8988T (cell line): Measurements from ENCODE around the gene EIPR1.

ENCODE experiments used
- DNase-seq: peaks from one replicate; pipeline ENCODE4 v3.0.0; 2011

The EIPR1 gene

DNA sequence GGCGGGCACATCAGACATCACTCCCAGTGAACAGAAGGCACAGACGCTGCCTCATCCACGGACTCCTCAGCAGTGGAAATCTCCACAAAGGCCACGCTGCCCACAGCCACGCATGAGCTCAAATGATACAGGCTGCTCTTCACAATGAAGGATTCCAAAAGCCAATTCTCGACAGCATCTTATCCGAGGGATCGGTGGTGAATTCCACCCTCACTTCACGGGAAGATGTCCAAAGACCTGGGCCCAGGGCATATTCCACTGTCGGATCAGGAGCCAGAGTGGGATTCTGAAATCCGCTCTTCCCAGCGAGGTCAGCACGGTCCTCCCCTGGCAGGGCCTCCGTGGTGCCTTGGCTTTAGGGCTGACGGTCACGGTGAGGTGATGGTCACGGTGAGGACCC is 55.8 kb downstream of the EIPR1 start:
- no peak for DNase-seq

DNA sequence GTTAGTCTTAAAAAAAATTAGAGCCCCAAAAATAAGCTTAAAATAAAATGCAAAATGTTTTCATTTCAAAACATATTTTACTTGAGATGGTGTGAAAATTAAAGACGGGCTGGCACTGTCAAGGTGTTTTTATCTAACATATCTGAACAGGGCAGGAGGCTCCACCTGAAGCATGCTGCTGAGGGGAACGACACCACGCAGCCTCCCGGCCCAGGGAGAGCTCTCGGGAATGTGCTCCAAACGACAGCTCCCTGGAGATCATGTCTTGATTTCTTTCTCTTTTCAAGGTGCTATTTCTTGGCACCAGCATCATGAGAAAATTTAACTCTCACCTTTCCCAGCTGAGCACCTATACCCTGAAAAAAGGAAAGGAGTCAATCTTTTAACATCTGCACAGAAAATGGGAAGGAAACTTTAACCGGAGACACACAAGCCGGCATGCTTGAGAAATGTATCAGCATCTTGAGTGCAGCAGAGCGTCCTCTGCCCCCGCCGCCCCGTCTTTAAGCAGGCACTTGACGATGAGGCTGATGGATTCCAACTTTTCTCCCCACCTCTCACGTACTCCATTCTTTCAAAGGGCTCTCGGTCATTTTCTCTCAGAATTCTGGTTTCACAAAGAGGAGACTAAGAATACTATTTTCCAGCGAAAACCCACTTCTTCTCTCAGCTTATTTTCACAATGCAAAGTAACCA is 56.6 kb downstream of the EIPR1 start:
- no peak for DNase-seq

DNA sequence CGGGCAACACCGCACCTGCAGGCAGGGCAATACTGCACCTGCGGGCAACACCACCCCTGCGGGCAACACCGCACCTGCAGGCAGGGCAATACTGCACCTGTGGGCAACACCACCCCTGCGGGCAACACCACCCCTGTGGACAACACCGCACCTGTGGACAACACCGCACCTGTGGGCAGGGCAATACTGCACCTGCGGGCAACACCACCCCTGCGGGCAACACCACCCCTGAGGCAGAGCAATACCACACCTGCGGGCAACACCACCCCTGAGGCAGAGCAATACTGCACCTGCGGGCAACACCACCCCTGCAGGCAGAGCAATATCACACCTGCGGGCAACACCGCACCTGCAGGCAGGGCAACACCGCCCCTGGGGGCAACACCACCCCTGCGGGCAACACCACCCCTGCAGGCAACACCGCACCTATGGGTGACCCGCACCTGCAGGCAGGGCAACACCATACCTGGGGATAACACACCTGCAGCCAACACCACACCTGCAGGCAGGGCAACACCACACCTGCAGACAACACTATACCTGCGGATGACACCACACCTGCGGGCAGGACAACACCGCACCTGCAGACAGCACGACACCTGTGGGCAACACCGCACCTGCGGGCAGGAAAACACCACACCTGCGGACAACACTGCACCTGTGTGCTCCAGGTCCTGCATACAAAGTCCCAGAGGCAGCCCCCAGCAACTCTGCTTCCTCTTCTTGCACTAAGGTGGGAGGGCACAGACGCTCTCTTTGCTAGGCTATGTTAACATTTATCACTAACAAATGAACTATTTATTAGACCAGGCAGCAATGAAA is 57.7 kb downstream of the EIPR1 start:
- DNase-seq = no peak

DNA sequence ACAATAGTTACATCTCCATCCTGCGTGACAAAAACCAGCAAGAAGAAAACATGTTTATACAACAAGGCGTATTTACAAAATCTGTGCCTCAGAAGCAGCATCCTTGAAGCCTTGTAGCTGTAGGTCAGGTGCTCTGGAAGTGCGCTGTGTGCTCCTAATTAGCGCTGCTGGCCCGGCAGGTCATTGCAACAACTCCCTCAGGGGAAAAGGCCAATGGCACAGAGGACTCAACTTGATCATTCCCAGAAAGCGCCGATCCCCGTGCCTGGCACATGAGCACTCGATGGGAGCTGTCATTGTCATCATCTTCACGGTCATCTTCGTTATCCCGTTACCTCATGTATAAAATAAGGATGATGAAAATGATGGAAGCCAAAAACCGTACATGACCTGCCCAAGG is 58.5 kb downstream of the EIPR1 start:
- no peak for DNase-seq

DNA sequence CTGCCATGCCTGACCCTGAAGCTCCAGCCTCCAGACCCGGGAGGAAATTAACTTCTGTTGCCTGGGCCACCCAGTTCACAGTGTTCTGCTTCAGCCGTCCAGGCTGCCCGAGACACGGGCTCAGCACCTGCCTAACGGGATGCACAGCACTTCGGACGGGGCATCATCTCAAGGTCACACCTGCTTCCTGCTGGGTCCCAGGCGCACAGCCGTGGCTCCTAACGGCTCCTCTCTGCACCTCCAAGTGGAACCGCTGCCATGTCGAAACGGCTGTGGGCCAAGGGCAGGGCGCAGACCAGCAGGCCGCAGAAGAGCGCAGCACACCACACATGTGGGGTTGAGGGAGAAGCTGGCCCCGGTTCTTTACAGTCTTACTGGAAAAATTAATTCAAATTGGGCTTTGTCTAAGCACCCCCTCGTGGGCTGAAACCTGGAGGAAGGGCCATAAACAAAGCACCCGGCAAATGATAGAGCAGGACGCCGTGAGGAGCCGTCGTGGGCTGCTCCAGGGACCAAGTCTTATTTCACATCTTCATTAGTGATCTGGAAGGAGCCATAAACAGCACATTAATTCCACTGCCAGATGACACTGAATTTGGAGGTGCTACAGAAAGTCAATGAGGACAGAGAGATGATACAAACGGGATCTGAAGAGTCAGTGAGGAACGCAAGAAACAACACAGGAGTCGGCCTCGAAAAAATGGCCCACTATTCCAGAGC is 59.6 kb downstream of the EIPR1 start:
- no peak for DNase-seq

DNA sequence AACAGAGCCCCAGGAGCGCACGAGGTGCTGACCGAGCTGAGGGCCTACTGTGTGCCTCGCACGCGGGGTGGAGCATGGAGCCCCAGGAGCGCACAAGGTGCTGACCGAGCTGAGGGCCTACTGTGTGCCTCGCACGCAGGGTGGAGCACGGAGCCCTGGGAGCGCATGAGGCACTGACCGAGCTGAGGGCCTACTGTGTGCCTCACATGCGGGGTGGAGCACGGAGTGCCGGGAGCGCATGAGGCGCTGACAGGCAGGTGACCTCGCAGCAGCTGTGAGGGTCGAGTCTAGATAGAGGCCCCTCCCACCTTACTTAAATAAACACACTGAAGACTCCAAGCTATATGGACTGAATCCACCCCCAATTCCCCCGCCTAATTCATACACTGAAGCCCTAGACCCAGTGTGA is 60.3 kb downstream of the EIPR1 start:
- no peak for DNase-seq

DNA sequence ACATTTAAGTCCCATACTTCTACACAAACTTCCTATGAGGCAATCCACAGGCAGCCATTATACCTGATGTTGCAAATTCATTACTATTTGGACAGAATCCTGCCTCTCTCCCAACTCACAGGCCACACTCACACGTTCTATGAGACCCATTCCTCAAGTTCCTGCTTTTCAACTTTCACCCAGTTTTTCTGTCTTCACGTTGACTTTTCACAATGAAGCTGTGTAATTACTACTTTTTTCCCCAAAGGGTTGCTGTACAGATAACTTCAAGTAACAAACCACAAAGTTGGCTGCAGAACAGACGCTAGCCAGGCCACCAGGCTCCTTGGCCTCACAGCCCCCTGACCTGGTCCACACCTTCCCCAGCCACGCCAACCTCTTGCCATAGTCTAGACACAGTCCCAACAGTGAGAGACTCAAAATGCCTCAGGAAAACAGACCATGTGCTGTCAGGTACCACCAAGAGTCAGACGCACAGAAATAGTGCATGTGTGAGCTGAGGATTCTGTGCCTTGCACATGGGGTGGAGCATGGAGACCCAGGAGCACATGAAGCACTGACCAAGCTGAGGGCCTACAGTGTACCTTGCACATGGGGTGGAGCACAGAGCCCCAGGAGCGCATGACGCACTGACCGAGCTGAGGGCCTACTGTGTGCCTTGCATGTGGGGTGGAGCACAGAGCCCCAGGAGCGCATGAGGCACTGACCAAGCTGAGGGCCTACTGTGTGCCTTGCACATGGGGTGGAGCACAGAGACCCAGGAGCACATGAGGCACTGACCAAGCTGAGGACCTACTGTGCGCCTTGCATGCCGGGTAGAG is 61.0 kb downstream of the EIPR1 start:
- DNase-seq = no peak

DNA sequence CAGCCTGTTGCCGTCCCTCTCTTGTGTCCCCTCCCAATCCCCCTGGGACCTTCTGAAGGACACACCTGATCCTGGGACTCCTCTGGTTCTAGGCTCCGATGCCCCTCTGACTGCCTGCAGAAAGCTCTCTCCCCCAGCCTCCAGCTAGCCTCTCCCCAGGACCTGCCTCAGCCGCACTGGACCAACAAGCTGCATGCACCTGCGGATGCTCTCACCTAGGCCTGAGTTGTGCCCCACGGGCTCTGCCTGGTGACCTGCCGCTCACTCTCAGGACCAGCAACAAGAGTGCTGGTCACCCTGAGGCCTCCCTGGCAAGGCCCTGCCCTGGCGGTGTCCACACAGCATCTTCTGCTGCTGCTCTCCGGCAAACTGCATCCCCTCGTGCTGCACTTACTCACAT is 63.0 kb downstream of the EIPR1 start:
- DNase-seq = no peak

DNA sequence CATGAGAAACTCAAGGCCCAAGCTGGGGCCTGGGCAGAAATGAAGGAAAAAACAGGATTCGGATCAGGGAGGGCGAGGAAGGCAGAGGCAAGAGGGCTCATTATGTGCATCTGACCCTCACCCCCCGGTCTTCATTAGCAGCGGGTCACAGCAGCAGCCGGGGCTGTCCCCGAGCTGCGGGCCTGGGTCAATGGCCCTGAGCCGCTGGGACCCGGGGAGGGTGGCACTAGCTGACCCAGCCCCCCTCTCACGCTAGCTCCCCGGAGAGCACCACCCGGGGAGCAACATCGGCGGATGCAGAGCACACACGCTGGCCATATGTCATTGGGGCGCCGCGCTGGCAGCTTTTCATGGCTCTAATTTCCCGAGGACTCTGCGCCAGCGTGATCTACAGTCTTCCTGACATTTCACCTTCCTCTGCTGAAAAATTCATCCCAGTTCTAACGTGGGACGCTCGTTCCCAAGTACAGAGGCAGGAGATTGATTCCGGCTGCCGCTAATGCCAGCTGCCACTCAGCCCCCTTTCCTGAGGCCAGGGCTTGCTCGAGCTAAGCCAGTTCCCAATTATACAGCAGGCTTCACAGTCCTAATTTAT is 63.7 kb downstream of the EIPR1 start:
- DNase-seq = no peak

DNA sequence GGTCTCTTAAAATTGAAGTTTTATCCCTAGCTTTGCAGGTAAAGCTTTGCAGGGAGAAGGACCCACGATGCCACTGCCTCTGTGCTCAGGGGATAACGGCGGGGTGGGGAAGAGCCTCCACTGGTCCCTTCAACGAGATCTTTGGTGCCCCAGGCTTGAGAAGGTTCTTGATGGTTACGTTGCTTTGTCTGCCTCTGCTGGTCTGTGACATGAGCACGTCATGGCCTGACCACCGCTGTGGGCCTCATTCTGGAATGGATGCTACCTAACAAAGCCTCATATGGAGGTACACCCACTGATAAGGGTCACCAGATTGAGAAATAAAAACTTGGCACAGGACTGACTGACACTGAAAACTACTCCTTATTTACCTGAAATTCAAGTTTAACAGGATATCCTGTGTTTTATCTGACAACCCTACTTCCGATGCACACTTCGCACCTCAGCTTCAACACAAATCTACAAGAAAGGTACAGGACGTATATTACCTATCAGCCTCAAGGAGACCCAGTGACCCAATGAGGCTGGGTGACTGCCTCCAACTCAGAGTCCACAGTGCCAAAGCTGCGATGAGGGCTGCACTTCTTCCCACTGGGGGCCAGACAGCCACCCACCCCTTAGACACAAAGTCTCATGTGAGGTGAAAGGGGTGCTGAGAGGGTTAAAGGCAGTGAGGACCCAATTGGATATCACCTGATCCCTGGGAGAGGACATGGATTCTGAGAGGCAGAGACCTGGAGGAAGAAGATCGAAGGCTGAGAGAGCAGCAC is 64.9 kb downstream of the EIPR1 start:
- no peak for DNase-seq

DNA sequence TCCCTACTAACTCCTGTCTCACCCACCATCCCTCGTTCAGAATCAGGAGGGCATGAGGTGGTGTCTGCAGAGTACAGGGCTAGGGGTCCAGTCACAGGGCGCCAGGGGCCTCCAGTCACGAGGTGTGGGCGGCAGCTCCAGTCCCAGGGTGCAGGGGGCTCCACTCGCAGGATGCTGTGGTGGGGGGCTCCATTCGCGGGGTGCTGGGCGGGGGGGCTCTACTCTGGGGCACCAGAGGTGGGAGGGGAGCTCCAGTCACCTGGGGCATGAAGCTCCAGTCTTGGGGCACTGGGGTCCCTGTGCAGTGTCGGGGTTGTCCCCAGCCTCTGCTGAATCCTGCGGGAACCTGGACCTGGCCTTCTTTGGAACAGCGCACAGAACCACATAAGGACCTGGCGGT is 66.0 kb downstream of the EIPR1 start:
- no peak for DNase-seq

DNA sequence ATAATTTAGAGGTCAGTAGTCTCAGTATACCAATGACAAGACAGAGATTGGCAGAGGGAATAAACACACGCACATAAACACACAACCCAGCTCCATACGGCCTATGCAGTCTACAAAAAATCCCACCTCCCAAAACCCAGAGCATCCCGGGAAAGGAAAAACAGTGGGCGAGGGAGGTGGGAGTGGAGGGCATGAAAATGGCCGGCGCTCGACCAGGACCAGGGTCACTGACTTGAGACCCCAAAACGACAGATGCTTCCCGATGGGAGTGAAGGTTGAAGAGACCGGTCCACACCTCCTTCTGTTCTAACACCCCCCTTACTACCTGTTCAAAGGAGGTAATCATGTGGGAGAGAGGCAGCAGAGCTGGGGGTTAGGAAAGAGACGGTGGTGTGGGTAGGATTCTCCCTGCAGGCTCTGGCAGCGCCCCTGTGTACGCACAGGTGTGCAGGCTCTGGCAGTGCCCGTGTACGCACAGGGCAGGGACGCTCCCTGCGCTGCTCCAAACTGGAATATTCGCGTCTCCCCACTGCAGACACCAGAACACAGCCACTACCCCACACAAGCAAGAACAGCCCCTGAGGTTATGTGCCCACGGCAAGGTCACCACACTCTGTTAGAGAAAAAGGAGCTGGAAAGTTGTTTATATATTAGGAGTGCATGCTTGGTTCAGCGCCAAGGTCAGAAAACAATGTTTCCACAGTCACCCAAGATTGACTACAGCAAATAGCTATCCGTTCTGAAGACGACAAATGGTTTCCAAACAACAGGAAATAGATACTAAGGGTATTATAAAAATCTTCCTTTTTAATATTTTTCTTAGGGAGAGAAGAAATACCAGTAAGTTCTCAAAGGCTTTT is 67.9 kb downstream of the EIPR1 start:
- DNase-seq = no peak

DNA sequence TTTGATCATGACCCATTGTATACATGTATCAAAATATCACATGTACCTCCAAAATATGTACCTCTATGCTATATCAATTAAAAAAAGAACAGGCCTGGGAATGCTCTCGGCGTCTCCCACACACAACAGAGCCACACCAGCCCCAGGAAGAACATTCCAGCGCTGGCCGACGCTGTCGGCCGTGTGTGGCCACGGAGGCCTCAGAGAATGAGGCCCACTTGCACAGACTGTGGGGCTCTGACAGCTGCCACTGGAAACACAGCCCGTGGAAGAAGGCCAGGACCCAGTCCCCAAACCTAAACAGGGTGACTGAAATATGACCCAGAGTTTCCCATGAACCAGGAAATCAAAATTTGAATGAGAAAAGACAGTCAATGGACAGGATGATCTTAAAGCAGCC is 69.7 kb downstream of the EIPR1 start:
- no peak for DNase-seq

DNA sequence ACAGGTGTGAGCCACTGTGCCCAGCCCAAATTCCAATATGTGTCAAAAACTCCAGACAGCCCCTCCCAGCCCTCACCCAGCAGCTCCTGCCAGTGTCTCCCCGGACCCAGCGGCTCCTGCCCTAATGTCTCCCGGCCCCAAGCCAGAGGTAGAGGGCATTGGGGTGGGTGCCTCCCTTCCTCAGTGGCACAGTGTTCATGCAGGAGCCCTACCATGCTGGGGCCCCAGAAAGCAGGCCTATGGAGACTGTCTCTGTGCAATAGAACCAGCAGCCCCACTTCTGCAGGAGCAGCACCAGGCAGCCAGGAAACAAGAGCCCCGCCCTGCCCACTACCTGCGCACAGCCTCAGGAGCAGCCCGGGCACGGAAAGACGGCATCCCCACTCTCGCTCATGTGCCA is 70.4 kb downstream of the EIPR1 start:
- DNase-seq = no peak

DNA sequence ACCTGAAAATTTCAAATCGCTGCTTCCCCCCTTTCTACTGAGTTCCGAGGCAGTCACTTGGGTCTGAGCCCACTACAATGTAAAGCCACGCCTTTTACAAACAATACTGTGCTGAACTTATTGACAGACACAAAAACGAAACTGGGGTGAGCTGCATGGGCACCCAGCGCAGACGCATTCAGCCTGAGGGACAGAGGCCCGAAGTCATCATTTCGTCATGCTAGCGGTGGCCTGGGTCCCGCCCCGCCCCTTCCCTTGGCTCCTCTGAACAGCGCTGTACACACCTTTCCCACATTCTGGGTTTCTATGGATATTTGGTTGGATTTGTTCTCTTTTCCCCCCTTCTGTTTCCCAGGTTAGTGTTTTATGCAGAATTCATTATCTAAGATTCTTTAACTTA is 71.7 kb downstream of the EIPR1 start:
- no peak for DNase-seq

DNA sequence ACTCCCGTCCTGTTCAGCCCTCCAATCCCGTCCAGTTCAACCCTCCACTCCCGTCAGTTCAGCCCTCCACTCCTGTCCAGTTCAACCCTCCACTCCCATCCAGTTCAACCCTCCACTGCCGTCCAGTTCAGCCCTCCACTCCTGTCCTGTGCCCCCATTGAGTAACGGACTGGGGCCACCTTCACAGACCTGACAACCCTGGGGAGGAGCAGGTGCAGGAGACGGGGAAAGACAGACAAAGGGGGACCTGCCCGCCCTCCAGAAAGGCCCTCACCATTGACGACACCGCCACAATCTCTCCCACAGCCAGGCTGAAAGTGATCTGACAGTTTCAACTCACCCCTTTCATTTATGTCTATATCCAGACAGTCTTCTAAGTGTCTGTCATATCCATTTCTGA is 72.2 kb downstream of the EIPR1 start:
- DNase-seq = no peak

DNA sequence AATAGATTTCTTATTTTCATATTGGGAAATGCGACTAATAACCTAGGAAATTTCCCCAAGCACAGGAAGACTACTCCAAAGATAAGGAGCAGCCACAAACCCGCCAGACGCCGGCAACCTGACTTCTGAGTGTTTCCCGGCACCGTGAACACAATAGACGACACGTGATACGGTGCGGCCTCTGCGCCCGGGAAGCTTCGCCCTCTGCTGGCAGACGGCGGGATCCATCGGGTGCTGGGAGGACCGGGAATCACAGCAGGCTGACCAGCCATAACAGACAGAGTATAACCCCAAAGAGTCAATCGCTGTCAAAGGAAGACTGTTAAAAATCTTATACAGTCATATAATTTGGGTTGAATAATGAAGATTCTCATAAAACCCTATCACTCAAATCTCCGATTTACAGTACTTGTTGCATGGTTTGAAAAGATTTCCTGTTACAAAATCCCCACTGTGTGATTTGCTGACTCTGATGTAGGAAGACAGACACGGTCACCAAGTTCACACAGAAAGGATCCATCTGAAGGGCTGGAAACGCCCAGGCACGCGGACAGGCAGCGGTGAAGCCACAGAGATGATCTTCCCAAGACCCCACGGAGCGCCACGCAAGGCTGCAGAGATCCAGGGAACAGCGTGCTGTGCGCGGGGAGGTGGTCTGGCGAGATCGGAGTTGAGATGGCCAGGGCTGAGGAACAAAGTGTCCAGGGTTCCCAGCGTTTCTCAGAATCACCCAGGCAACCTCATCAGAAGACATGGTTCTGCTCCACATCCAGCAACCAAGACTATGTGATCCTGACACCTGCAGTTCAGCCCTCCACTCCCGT is 73.8 kb downstream of the EIPR1 start:
- DNase-seq = peak; percentile 84

DNA sequence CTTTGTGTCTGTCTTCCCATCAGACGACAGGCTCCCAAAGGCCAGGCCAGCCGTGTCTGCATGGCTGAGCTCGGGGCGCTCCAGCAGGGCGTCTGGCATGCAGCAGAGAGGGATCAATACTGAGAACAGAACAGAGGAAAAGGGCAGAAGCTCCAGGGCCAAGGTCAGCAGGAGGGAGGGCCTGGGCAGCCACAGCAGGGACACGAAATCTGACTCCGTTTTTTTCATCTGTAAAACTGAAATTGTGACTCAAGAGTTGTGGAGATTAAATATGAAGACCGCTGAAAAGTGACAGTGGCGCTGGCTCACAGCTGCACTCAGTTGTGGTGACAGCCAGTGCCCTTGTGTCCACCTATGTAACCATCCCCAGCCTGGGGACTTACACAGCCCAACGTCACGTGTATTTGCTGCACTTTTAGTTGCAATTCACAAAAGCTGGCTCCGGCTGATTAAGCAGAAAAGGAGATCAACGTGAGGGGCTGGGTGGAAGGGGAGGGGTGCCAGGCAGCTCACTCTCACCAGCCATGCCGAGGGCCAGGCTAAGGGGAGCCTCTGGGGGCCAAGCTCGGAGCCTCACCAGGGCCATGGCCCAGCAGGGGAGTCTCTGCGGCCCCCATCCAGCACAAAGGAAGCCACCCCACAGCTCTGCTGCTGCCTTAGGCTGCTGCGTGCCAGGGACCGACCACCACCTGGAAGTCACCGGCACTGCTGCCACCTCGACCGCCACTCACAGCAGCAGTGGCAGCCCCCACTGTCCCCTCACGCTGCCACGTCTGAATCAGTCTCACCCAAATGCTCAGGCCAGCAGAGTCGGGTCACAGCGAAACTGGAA is 74.7 kb downstream of the EIPR1 start:
- DNase-seq = no peak

DNA sequence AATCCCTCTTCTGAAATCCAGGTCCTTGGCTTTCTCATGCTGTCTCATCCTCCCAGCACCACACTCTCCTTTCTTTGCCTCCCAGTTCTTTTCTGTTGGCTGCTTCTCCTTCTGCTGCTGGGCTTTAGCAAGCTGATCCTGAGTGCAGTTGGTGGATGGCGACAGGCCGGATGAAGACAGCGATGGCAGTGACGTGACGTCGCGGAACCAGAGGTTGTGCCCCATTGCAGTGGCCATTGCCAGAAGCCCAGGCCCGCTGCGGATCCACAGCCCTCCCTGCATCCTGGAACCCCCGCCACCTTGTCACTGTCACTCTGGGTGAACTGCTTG is 75.2 kb downstream of the EIPR1 start:
- no peak for DNase-seq
